Fibroblast of lung (primary cell): ENCODE measurements around the gene NEK8.

Experiments used
- EZH2 ChIP-seq: IDR thresholded peaks from 2 replicates; pipeline ENCODE4 v1.5.1; 2012; ENCODE audit warnings: low read length, control low read depth, mild to moderate bottlenecking; ENCODE audit errors: missing control alignments
- TF ChIP-seq, protein P1 (sequence below), 2 donors: IDR thresholded peaks in 1 of 2; conservative IDR thresholded peaks in 1 of 2; 1 replicate in 1 of 2; 2 replicates in 1 of 2; pipeline ENCODE4 v1.5.1; 2011 to 2012; ENCODE audit warnings: low read length in 2 of 2, control low read depth in 1 of 2, inconsistent platforms in 1 of 2, low read depth in 1 of 2, mild to moderate bottlenecking in 1 of 2

DNA sequence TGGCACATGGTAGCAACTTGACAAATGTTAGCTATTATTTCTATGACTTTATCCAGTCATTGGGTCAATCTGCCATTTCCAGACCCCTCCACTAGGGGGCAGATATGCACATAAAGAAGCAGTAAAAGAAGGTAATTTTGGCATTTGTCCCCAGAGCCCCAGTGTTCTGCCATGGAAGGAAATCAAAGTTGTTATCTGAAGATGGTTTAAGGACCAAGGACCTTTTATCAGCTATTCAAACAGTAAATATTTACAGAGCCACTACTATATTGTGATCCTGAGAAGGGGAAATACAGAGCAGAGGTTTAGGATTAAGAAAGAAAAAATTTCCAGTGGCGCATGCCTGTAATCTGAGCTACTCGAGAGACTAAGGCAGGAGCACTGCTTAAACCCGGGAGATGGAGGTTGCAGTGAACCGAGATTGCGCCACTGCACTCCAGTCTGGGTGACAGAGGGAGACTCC is 35.2 kb downstream of the NEK8 start:
- TF ChIP-seq, protein P1, sequence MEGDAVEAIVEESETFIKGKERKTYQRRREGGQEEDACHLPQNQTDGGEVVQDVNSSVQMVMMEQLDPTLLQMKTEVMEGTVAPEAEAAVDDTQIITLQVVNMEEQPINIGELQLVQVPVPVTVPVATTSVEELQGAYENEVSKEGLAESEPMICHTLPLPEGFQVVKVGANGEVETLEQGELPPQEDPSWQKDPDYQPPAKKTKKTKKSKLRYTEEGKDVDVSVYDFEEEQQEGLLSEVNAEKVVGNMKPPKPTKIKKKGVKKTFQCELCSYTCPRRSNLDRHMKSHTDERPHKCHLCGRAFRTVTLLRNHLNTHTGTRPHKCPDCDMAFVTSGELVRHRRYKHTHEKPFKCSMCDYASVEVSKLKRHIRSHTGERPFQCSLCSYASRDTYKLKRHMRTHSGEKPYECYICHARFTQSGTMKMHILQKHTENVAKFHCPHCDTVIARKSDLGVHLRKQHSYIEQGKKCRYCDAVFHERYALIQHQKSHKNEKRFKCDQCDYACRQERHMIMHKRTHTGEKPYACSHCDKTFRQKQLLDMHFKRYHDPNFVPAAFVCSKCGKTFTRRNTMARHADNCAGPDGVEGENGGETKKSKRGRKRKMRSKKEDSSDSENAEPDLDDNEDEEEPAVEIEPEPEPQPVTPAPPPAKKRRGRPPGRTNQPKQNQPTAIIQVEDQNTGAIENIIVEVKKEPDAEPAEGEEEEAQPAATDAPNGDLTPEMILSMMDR (conservative IDR thresholded peaks at IDR 0.05 in 1 of 2, IDR thresholded peaks at IDR 0.05 in 1 of 2; ENCODE audit: low read depth in 1 of 2, low read length in 2 of 2), result peak; percentile 81 to 89
- TF ChIP-seq EZH2, result no peak
